Stimulated activated CD4-positive, alpha-beta T cell treated with anti-CD3 and anti-CD28 coated beads, Interleukin-4, amount 100 ng/mL, for 48 hours (primary cell): ENCODE results near the gene KL.

ENCODE experiments used
- DNase-seq, 2 donors: peaks; one replicate each; pipeline ENCODE4 v3.0.0-alpha.2; 2020; ENCODE audit warnings: low read depth in 2 of 2

The KL gene

DNA sequence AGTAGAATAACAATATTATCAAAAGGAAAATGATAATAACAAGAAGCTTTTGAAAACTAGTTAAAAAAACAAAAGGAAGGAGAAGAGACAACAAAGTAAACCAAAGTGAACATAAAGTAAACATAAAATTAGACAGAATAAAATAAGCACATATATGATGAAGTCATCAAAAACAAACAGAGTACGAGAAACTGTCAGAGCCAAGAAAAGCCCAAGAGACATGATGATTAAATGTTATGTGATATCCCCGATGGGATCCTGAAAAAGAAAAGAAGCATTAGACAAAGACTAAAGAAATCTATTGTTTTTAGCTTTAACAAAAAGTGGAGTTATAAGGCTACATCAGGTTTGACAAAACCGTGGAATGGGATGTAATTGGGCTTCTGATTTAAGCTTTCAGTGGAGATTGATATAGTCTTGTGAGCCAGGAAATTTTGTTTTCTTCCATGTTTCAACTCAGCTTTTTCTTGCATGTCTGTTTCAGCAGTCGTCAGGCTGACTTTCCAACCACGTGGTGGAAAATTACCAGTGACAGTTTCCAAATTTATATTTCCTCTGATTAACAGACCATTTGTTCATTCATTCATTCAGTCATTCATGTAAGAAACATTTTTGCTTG is 64.9 kb downstream of the KL start:
- no peak for DNase-seq

DNA sequence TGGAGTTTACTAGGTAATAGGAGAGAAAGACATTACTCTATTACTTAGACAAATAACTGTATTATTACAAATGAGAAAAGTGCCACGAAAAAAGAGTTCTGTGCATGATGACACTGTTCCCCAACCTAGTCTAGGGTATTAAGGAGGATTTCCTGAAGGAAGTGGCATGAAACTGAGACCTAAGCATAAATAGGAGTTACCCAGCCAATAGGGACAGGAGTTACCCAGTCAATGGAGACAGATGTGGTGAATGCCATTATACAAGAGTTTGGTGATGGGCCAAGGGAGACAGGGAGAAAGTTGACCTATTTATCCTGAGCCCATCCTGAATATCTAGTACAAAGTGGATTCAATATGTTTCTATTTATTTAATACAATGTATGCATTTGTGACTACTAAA is 65.4 kb downstream of the KL start:
- DNase-seq = no peak

DNA sequence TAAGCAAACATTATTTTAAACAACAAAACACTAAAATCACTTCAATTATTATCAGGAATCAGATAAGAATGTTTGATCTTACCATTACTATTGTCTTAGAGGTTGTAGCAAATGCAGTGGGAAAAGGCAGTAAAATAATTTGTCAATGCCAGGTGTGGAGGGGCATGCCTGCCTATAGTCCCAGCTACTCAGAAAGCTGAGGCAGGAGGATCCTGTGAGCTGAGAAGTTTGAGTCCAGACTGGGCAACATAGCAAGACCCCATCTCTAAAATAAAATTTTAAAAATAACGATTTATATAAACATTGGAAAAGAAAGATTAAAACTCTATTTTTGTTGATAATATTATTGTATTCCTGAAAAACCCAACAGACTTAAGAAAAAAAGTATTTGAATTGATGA is 66.8 kb downstream of the KL start:
- DNase-seq = no peak

DNA sequence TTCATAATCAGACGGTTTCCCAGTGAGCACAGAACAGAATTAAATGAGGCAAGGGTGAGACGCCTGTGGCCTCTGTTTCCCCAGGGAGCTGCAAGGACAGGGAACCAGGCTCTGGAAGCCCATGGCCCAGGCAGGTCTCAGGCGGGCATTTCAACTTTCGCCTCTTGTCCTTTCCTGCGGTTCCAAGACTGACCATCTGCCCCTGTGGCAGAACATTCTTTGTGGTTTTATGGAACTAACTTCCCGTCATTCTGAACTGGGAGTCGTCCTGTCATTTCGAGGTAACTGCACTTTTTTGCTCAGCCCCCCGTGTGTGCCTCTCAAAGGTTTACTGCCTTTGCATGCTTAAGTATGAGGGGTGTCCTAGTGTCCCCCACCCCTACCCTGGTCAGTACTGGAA is 70.9 kb downstream of the KL start:
- DNase-seq = no peak

DNA sequence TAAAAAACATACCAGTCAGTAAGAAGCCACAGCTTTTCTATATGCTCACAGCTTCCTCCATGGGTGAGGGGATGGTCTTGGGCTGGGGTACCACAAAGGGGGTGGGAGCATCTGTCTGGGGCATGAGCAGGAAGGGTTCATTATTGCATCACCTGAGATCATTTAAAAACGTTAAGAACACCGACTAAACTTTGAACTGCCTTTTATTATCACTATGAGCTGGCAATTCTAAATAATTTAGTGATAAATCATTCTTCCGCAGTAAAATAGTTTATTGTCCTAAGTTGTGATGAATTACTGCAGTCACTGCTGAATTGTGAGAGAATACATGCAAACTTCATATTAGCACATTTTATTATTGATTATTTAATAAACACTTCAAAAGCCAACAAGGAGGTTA is 71.6 kb downstream of the KL start:
- no peak for DNase-seq

DNA sequence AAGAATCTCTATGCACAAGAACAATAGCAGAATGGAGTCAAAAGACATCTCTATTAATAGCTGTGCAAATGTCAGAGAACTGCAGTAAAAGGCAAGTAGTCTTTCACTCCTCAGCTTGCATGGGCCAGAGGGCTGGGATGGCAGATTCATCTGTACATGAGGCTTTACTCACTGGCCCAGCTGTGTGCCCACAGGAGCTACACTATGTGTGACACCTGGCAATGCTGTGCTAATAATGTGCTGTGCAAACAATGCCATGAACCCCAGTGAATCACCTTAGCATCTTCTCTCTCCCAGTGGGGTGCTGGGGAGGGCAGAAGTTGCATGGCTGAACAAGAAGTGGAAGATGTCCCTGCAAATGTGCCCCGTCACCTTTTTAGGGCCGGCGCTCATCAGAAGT is 73.1 kb downstream of the KL start:
- no peak for DNase-seq

DNA sequence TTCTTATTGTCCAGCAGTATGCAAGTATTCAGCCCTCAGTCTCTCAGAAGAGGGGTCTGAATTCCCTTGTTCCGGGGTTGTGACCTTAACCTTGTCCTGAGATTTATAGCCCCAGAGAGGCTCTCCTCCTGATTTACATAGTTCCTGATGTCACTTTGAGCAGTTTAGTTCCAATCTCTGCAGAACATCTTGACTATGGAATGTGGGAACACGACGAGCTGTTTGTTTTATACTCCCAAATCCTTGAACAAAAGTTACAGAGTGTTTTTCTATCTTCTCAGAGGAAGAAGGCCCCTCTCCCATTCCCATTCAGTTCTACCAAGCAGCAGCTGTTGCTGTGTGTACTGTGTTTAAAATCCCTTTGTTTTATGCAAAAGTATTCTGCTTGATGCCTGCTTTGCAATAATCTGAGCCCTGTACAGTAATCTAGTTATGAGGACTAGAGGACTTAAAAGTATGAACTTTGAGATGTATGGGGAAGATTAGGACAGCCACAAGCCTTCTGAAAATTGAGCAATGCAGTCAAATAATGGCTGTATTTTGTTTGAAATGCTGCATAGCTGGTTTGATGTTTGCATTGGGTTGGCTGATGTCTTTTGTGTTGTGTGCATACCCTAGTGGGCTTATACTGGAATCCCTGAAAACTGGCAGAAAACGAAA is 74.7 kb downstream of the KL start:
- DNase-seq = no peak

DNA sequence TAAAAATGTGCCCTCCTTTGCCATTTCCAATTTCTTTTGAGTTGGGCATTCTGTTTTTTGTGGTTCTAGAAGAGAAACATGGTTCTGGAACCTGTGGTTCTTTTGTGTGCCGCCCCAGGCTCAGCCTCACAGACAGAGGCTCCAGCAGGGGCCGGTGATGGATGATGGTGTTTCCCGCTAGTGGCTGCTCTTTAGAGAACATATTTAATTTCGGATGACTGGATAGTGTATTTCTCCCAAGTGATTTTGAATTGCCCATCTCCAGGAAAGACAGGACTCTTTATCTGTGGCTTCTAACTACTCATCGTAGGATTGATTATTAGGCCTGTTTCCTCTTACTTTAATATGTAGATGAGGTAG is 75.2 kb downstream of the KL start:
- no peak for DNase-seq

DNA sequence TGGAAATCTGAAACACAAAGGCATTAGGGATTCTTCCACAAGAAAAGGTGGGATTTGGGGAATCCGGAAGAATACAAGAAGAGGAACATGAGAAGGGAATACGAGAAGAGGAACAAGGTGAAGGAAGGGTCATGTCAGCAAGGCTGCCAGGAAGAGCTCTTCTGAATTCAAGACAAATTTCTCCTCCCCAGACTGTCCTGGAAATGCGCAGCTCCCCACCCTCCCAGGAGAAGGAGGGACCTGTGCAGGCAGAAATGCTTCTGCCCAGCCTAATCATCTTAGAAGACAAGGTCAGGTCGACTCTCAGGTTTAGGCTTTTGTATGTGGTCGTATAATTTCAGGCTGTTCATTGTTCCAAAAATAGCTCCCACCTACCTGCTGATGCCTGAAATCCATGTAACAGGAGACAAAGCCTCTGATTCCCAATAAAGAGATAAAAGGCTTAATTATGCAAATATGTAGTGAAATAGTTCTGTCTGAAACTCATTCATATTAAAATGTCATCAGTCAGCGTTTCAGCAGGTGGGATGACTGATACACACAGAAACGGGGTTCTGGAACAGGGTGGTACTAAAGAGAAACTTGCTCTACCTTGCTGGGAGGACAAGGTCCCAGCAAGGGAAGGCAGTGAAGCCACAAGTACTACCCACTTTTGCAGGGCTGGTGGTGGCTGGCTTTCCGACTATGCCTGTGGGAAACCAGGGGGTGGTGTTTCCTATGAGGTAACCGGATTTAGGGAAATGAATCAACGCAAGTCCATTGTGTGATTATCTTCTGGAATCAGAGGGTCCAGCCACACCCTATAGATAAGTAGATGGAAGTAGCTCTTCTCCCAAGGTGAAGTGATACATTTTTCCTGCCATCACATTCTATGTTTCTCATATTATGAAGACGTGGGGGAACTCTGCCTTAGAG is 76.1 kb downstream of the KL start:
- no peak for DNase-seq

DNA sequence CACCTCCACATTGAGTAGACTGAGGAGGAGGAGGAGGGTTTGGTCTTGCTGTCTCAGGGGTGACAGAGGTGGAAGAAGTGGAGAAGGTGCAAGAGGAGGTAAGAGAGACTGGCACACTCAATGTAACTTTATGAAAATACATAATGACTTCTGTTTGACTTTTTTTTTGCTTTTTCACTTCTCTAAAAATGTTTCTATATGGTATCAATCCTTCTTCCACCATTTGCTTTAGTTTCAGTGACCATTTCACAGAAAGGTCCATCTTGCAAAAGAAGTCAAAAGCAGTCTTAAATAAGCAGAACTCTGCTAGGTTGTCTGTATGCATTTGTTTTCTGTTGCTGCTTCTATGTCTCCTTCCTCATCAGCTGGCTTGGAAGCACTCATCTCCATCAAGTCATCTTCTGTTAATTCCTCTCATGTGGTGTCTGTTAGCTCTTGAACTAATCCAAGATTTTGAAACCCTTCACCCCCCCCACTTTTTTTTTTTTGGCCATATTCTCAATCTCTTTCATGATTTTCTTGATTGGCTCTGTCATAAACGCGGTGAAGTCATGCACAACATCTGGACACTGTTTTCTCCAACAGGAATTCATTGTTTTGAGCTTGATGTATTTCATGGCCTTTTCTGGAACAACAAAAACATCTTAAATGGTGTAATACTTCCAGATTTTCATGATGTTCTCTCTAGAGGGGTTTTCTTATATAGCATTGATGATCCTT is 80.8 kb downstream of the KL start:
- DNase-seq = no peak

DNA sequence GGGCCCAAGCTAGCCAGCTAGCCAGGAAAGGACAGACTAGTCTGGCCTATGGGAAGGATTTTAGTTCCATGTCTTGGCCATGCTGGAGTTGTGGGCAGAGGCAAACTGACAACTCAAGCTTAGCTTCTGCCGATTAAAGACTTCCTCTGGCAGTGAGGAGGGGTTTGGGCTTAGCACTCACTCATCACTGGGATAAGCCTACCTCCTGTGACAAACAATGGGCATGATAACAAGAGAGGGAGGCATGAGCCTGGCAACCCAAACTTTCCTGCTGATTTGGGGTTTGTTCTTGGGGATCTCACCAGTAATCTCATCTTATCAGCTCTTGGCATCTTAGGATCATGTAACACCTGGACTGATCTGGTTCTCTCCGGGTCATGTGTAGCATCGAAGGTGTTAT is 83.6 kb downstream of the KL start:
- DNase-seq = no peak

DNA sequence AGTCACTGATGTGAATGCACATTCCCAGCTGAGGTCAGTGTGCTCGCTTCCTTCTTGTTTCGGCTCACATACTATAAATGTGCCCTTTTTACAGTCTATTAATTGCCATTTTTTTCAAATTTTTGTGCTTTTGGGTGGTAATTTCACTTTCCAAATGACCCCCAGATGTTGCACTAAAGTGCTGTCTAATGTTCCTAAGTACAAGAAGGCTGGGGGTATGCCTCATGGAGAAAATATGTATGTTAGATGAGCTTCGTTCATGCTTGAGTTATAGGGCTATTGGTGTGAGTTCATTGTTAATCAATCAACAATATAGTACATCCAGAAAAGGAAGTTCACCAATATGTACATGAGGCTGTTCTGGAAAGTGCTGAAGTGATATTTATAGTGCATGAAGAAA is 84.7 kb downstream of the KL start:
- DNase-seq = no peak

DNA sequence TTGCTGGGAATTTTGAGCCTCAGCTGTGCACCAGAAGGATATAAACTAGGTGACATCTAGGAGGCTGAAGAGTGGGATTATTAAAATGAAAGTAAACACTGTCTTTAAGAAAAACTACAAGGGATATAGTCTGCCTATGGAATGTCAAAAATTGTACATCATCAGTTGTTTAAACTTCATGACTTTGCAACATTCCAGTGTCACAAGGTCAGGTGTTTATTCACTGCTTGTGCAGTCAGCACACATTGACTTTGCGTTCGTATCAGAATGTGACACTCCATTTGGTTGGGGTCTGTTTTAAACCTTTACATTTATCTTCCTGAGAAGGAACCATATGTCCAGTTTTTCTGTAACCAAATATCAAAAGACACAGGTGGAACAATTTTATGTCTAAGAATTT is 85.6 kb downstream of the KL start:
- DNase-seq = no peak

DNA sequence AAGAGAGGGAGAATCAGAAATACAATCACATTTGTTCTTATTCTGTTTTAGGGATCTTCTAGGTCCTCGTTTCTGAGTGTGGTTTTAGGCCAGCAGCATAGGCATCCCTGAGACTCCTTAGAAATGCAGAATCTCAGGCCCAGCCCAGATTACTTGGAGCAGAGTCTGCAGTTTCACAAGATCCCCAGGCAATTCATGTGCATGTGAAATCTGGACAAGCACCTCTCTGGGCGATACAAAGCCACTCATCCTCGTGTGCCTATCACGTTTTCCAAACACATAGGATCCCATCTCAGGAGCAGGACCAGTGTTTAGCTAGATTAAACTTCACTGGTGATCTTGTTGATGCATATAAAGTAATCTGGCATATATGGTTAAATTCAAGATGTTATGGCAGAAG is 87.2 kb downstream of the KL start:
- no peak for DNase-seq

DNA sequence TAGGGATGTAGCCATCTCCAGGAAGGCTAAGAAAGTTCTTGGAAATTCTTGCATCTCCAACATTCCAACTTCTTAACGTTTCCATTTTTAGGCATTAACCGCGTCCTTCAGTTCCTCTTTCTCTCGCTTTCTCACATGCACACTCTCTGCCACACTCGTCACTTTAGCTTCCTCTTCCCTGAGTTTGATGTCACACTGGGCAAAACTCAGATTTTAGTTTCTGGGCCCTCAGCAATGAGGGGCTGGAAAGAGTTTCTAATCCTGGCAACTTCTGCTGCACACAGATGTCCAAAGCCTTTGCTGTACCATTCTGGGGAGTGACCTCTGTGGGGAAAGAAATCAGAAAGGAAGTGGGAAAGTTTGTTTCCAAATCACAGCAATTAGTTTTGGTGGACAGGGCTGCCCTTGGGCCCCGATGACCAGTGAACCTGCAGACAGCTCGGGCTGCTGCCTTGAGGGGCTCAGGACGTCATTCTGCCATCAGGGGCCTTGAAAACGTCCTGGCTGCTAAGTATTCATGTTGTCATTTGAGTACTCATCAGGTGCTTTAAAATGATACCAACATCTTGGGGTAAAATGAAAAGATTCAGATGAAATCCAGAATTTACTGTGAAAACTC is 89.3 kb downstream of the KL start:
- no peak for DNase-seq

DNA sequence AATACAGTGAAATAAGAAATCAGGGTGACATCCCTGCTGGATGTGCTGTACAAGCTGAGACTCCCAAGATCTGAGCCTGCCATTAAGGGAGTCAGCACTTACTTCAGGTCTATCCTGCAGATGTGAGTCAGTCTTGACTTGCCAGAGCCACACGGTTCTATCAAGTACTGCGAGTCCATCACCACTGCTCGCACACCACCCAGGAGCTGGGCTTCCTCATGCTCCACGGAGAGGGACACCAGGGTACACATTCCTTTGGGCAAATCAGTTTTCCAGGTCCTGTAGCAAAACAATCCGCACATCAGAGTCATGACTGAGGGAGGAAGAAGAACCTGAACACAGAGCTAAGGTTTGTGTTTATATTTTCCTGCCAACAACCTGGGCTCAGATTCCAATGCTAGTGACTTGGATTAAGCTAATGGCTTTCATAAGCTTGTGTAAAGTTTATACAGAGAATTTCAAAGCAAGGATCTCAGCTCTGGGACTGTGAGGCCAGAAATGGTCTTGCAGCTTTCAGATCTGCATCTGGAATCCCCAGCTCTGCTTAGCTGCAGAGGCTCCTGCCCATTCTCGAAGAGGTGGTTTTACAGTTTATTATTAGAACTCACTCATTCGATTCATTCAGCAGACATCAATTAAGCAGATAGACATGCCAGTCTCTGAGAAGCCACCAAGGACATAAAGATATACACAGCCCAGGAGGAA is 90.6 kb downstream of the KL start:
- DNase-seq = no peak

DNA sequence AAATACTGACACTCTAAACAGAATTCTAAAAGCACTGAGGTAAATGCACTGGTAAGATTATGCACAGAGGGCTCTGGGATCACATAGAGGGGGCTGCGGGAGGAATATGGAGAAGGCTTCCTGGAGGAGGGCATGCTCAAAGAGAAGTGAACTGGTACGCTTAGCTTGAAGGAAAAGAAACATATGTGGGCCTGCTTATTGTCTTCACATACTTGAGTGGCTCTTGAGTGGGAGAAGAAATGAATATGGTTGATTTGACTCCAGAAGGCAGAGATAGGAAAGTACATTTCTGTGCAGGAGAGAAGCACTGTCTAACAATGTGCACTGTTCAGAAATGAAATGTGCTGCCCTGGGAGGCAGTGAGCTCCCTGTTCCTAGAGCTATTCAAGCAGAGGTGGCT is 91.1 kb downstream of the KL start:
- DNase-seq = no peak

DNA sequence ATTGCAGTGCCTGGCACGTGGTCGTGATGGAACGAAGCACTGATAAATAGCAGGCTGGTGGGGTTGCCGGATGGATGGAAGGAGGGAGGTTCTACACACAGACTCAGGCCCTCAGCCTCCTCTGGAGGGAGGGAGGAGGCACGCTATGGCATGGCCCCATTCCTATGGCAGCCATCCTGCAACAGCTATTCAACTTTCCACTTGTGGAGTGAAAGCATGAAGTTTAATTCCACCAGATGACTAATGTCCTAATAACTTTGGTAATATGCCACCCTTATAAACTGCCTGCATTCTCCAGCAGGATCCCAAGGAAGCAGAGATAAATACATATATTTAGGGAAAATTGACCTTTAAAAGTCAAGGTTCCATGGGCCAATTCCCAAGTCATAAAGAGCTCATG is 92.4 kb downstream of the KL start:
- no peak for DNase-seq

DNA sequence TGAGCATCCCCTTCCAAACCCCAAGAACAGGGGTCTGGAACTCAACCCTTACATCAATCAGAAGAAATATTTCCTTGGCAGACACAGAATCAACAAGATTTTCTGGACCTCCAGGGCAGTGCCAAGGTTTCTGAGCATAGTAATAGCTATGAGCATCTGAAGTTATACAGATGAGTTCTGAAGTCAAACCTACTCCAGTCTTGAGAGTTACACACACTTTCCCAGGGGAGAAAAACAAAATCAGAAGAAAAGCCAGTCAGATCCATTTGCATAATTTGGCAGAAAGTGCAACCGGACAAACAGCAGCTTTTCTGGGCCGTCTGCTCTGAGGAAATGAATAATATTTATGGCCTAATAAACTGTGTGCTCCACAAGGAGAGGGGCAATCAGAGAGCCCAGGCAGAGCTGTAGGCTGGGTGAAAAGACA is 93.1 kb downstream of the KL start:
- no peak for DNase-seq

DNA sequence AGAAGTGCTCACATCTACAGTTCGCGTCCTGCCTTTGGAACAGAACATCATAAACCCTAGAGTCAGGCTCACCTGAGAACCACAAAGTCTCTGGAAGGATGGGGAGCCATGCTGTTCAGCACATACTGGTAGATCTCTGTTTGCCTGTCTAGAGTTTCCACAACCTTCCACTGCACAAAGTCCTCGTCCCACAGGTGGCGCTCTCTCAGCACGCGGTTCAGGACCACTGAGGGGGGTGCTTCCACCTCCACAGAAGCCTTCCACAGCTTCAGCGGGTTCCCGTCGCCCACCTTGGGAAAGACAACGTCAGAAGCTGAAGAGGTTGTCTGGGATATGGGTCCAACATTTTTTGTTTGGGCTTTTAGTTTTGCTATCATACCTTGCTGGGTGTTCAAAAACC is 93.6 kb downstream of the KL start:
- no peak for DNase-seq

DNA sequence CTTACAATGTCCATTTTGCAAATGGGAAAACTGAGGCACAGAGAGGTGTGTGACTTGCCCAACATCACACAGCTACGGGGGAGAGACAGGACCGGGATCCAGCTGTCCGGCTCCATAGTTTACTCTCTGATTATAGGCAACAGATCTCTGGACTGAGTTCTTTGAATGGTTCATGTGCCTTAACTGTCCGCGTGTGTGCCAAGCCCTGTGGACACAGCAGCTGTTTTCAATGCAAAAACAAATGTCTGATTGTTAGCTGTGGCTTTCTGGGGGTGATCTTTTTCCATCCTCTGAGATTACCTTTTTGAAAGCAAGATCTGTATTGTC is 94.1 kb downstream of the KL start:
- DNase-seq = no peak
